ENCODE results near the gene COL18A1. TPM values are rescaled to one million over a fixed set of nuclear protein-coding genes. Genes with fewer than 3 reads are reported as not detected.

COL18A1 gene
- total and polyA plus RNA-seq, 2 experiments from 2014 or later, result 97.1 to 140 TPM

DNA sequence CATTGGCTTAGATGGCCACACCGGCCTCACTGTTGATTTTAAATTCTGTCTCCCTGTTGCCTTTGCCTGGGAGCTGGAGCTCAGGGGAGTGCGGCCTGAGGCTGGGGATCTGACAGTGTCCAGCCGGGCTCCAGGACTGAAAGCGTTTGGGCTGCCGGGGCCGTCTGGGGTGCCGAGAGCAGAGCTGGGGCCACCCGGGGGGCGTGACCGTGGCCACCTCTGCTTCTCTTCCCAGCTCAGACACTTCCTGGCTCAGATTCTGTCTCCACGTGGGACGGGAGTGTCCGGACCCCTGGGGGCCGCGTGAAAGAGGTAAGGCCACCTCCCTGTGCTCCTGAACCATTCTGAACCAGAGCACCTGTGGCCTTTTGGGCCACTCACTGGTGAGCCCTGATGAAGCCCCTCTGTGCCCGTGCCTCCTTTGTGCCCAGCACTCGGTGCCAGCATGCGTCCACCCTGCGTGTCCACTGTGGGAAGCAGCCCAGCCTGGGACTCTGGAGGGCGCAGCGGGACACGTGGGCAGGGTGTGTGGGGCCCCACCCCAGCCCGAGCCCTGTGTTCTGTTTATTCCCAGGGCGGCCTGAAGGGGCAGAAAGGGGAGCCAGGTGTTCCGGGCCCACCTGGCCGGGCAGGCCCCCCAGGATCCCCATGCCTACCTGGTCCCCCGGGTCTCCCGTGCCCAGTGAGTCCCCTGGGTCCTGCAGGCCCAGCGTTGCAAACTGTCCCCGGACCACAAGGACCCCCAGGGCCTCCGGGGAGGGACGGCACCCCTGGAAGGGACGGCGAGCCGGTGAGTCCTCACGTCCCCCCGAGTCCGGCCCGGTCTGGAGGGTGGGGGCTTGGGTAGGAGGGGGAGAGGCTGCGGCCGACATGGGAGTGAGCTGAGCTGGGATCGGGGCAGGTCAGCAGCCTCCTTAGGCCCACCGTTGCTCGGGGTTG, 72.5 kb downstream of the COL18A1 start:
- H3K4me2 ChIP-seq, result no peak overlapping the region
- TF ChIP-seq EZH2phosphoT487 (IDR thresholded peaks at IDR 0.05; ENCODE audit: low read depth, severe bottlenecking, unreplicated experiment), result no peak
- TF ChIP-seq, protein P1, sequence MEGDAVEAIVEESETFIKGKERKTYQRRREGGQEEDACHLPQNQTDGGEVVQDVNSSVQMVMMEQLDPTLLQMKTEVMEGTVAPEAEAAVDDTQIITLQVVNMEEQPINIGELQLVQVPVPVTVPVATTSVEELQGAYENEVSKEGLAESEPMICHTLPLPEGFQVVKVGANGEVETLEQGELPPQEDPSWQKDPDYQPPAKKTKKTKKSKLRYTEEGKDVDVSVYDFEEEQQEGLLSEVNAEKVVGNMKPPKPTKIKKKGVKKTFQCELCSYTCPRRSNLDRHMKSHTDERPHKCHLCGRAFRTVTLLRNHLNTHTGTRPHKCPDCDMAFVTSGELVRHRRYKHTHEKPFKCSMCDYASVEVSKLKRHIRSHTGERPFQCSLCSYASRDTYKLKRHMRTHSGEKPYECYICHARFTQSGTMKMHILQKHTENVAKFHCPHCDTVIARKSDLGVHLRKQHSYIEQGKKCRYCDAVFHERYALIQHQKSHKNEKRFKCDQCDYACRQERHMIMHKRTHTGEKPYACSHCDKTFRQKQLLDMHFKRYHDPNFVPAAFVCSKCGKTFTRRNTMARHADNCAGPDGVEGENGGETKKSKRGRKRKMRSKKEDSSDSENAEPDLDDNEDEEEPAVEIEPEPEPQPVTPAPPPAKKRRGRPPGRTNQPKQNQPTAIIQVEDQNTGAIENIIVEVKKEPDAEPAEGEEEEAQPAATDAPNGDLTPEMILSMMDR (IDR thresholded peaks at IDR 0.05; ENCODE audit: poor library complexity), result no peak
- TF ChIP-seq EZH2 (IDR thresholded peaks at IDR 0.05; ENCODE audit: borderline replicate concordance), result no peak

DNA sequence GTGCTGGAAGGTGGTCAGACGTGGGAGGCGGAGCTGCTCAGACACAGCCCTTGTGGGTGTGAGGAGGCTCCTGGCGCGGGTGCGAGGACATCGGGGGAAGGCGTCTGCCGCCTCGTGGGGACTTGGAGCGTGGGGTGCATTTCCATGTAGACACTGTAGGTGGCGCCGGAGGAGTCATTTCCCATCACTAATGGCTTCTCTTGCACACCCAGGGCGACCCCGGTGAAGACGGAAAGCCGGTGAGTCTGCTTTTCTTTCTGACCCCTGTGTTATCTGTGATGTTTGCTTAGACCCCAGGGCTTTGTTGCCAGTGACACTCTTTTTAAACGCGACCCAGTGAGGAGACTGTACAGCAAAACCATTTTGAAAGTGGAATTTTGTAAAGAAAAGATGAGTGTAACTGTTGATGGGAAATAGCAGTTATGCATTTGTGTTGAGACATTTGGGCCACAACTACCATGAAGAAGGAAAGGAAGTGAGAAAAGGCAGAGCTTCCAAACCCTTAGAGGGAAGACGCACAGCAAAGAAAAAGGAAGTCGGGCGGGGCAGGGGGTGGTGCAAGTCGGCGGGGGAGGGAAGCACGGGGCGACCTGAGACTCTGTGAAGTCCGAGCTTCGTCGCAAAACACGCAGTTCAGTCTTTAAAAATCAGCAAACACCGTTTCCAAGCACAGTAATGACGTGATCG, 73.3 kb downstream of the COL18A1 start:
- peak; percentile 82 for DNase-seq (ENCODE audit: low spot score)
- TF ChIP-seq, protein P1 (IDR thresholded peaks at IDR 0.05; ENCODE audit: poor library complexity), result peak; percentile 69
- TF ChIP-seq EZH2phosphoT487 (IDR thresholded peaks at IDR 0.05; ENCODE audit: low read depth, severe bottlenecking, unreplicated experiment), result no peak
- Histone ChIP-seq H3K4me1 (ENCODE audit: insufficient read depth) (no peaks in the 10 kb centered on the region), H3K4me3 (no peak overlapping the region), H2AFZ (peak overlapping the region; percentile 53), H3K4me2 (peak overlapping the region; percentile 73), H4K20me1 (ENCODE audit: insufficient read depth, poor library complexity, severe bottlenecking) (no peaks in the 10 kb centered on the region), H3K36me3 (replicated peaks; ENCODE audit: insufficient read depth, low read depth) (no peaks in the 10 kb centered on the region), H3K9me3 (ENCODE audit: low read depth) (no peaks in the 10 kb centered on the region), H3K9me2 (replicated peaks; ENCODE audit: insufficient read depth) (no peaks in the 10 kb centered on the region), H3K27ac (no peak overlapping the region), H3K27me3 (no peaks in the 10 kb centered on the region), H3K79me2 (peaks cover 4% of the 10 kb centered on the region)
- WGBS (ENCODE audit: low lambda C conversion rate, missing lambda C conversion rate), result 51% methylated on average over 28 of the region's 32 CpGs

More for the DNA sequence above, 72.5 kb downstream of the COL18A1 start:
- Histone ChIP-seq H3K4me3 (no peak overlapping the region), H2AFZ (no peak overlapping the region), H3K27me3 (no peaks in the 10 kb centered on the region), H3K9me2 (replicated peaks; ENCODE audit: insufficient read depth) (no peaks in the 10 kb centered on the region), H3K79me2 (peaks cover 4% of the 10 kb centered on the region), H3K36me3 (replicated peaks; ENCODE audit: insufficient read depth, low read depth) (no peaks in the 10 kb centered on the region), H4K20me1 (ENCODE audit: insufficient read depth, poor library complexity, severe bottlenecking) (no peaks in the 10 kb centered on the region), H3K9me3 (ENCODE audit: low read depth) (no peaks in the 10 kb centered on the region), H3K4me1 (ENCODE audit: insufficient read depth) (peaks cover 4% of the 10 kb centered on the region), H3K27ac (no peak overlapping the region)
- DNase-seq (ENCODE audit: low spot score), result no peak
- WGBS (ENCODE audit: low lambda C conversion rate, missing lambda C conversion rate), result 91% methylated on average over 35 of the region's 44 CpGs

DNA sequence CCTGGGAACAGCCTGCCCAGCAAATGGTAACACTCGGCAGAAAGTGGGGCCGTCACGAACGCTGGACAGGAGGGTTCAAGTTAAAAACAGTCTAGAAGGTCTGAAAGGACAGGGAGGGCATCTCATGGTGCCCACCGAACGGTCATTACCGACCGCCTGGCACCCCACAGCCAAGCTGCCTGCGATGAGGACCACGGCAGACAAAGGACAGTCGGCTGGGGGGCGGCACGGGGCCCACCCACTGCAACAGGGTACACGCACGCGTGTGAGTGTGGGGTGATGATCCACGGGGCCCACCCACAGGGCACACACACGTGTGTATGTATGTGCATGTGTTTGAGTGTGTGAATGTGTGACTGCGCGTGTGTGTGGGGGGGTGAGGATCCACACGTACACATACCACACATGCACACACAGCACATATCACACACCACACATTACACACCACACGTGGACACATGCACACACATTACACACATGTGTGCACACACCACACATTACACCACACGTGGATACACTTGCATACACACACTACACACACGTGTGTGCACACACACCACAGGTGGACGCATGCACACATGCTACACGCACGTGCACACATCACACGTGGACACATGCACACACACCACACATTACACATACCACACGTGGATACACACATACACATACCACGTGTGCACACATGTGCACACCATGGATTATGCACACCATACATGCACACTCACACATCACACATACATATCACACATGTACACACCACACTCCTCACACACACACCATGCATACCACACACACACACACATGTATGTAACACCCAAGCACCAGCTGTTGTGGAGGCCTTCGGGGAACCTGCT, 74.1 kb downstream of the COL18A1 start:
- DNase-seq (ENCODE audit: low spot score), result no peak
- Histone ChIP-seq H3K9me3 (ENCODE audit: low read depth) (no peaks in the 10 kb centered on the region), H3K4me1 (ENCODE audit: insufficient read depth) (no peaks in the 10 kb centered on the region), H2AFZ (no peak overlapping the region), H3K27me3 (no peaks in the 10 kb centered on the region), H4K20me1 (ENCODE audit: insufficient read depth, poor library complexity, severe bottlenecking) (no peaks in the 10 kb centered on the region), H3K36me3 (replicated peaks; ENCODE audit: insufficient read depth, low read depth) (no peaks in the 10 kb centered on the region), H3K27ac (no peak overlapping the region), H3K4me2 (peak overlapping the region; percentile 73), H3K9me2 (replicated peaks; ENCODE audit: insufficient read depth) (no peaks in the 10 kb centered on the region), H3K79me2 (no peaks in the 10 kb centered on the region), H3K4me3 (no peak overlapping the region)
- no peak for TF ChIP-seq EZH2phosphoT487 (IDR thresholded peaks at IDR 0.05; ENCODE audit: low read depth, severe bottlenecking, unreplicated experiment)
- no peak for TF ChIP-seq EZH2 (IDR thresholded peaks at IDR 0.05; ENCODE audit: borderline replicate concordance)
- TF ChIP-seq, protein P1 (IDR thresholded peaks at IDR 0.05; ENCODE audit: poor library complexity), result no peak
- 98% methylated on average over 28 of the region's 31 CpGs for WGBS (ENCODE audit: low lambda C conversion rate, missing lambda C conversion rate)

Data from hepatocyte (in vitro differentiated cells).